HCT116 (cell line): Measurements from ENCODE around the gene AP1G1. TPM values are rescaled to one million over a fixed set of nuclear protein-coding genes. Genes with fewer than 3 reads are reported as not detected.

Experiments
- ATAC-seq: fragments of 200-7000 bp; cut with Tn5 transposase; 2 replicates; pipeline ENCODE4 v1.9.1; 2020; ENCODE audit warnings: mild to moderate bottlenecking, moderate library complexity
- BruUV-seq: library from RNA; stranded (reverse); fragments of 400-500 nt; replicated peaks from 2 replicates; lab custom pipeline; 2021; lab: Mats Ljungman, UMichigan
- CTCF ChIA-PET: fragments of 300-600 bp; sonication (Branson Sonifier 250); formaldehyde crosslinking; loops from one replicate; lab custom pipeline; 2021; ENCODE audit warnings: antibody characterized with exemption; lab: Charles Lee
- POLR2A ChIA-PET: fragments of 300-600, 350-600 bp; sonication (Branson Sonifier 250); formaldehyde crosslinking; loops from one replicate; lab custom pipeline; 2021; ENCODE audit warnings: antibody characterized with exemption; lab: Charles Lee
- RAD21 ChIA-PET, 2 experiments: fragments of 300-600 bp; sonication (Branson Sonifier 250); formaldehyde crosslinking; loops; one replicate each; lab custom pipeline; 2023; ENCODE audit warnings: low total read pairs in 2 of 2; ENCODE audit not compliant: uncharacterized antibody in 2 of 2, unreplicated experiment in 2 of 2, low non-redundant PET in 1 of 2; lab: Charles Lee
- DNase-seq: peaks from one replicate; pipeline ENCODE4 v3.0.0-alpha.2; 2010; ENCODE audit warnings: low read depth, low spot score
- H2AFZ ChIP-seq: fragments of 200-600 bp; shearing (Covaris generic), sonication (generic); 2 replicates; pipeline ENCODE4 v1.6.1; 2017; ENCODE audit warnings: low read depth, mixed run types, mixed read lengths, antibody characterized with exemption, low read length; ENCODE audit not compliant: poor library complexity, severe bottlenecking
- H3K27ac ChIP-seq: 2 replicates; pipeline ENCODE4 v1.5.1; 2012; ENCODE audit warnings: low read depth, low read length
- H3K27me3 ChIP-seq: fragments of 200-600 bp; sonication (generic); 2 replicates; pipeline ENCODE4 v1.6.1; 2016; ENCODE audit warnings: mixed run types, low read length, mixed read lengths; ENCODE audit not compliant: insufficient read depth
- H3K36me3 ChIP-seq, 2 experiments: fragments of 200-500 bp in 1 of 2; fragments of 200-600 bp in 1 of 2; sonication (Bioruptor generic) in 1 of 2; sonication (generic) in 1 of 2; 2 replicates each; pipeline versions ENCODE4 v1.5.1 to v1.6.1; 2014 to 2016; ENCODE audit warnings: low read length in 2 of 2, inconsistent platforms in 1 of 2, mixed read lengths in 1 of 2, mixed run types in 1 of 2; ENCODE audit not compliant: insufficient read depth in 2 of 2, control insufficient read depth in 1 of 2
- H3K4me1 ChIP-seq, 2 experiments: fragments of 200-600 bp in 1 of 2; sonication (generic) in 1 of 2; 2 replicates each; pipeline versions ENCODE4 v1.5.1 to v1.6.1; 2012 to 2017; ENCODE audit warnings: low read length in 2 of 2, inconsistent platforms in 1 of 2, mild to moderate bottlenecking in 1 of 2, mixed read lengths in 1 of 2, mixed run types in 1 of 2, moderate library complexity in 1 of 2; ENCODE audit not compliant: insufficient read depth in 2 of 2, control insufficient read depth in 1 of 2
- H3K4me2 ChIP-seq: fragments of 200-600 bp; sonication (generic); 2 replicates; pipeline ENCODE4 v1.6.1; 2017; ENCODE audit warnings: mixed run types, low read length, mixed read lengths
- H3K4me3 ChIP-seq, 2 experiments: fragments of 200-600 bp in 1 of 2; sonication (generic) in 1 of 2; replicated peaks in 1 of 2; 2 replicates each; pipeline ENCODE4 v1.5.1; 2011 to 2016; ENCODE audit warnings: low read length in 2 of 2, control low read depth in 1 of 2, low read depth in 1 of 2, mild to moderate bottlenecking in 1 of 2, mixed read lengths in 1 of 2, mixed run types in 1 of 2
- H3K79me2 ChIP-seq: fragments of 200-600 bp; sonication (generic); 2 replicates; pipeline ENCODE4 v1.6.1; 2017; ENCODE audit warnings: mild to moderate bottlenecking, mixed run types, low read length, moderate library complexity, mixed read lengths; ENCODE audit not compliant: insufficient read depth
- H3K9ac ChIP-seq: fragments of 200-600 bp; sonication (generic); 2 replicates; pipeline ENCODE4 v1.6.1; 2016; ENCODE audit warnings: low read length, mixed read lengths
- H3K9me2 ChIP-seq: fragments of 200-600 bp; sonication (generic), shearing (Covaris generic); 2 replicates; pipeline ENCODE4 v1.6.1; 2017; ENCODE audit warnings: mixed run types, mild to moderate bottlenecking, moderate library complexity; ENCODE audit not compliant: insufficient read depth
- H3K9me3 ChIP-seq, 2 experiments: fragments of 200-500 bp in 1 of 2; fragments of 200-600 bp in 1 of 2; sonication (Bioruptor generic) in 1 of 2; sonication (generic) in 1 of 2; 2 replicates each; pipeline ENCODE4 v1.6.1; 2014 to 2017; ENCODE audit warnings: low read length in 2 of 2, mixed read lengths in 2 of 2, inconsistent platforms in 1 of 2, low read depth in 1 of 2, mild to moderate bottlenecking in 1 of 2, mixed run types in 1 of 2, moderate library complexity in 1 of 2; ENCODE audit not compliant: control insufficient read depth in 1 of 2, insufficient read depth in 1 of 2
- H4K20me1 ChIP-seq: fragments of 200-600 bp; sonication (generic), shearing (Covaris generic); 2 replicates; pipeline ENCODE4 v1.6.1; 2017; ENCODE audit warnings: mixed run types, mild to moderate bottlenecking, moderate library complexity; ENCODE audit not compliant: insufficient read depth
- ATF3 ChIP-seq: IDR thresholded peaks from 2 replicates; pipeline ENCODE4 v1.6.1; 2012
- CBX3 ChIP-seq: IDR thresholded peaks from 2 replicates; pipeline ENCODE4 v1.6.1; 2012; ENCODE audit warnings: low read depth
- CTCF ChIP-seq, 3 experiments: fragments of 200-600 bp in 1 of 3; sonication (generic) in 1 of 3; IDR thresholded peaks in 2 of 3; conservative IDR thresholded peaks in 1 of 3; 2 replicates each; pipeline ENCODE4 v1.5.1; 2012 to 2017; ENCODE audit warnings: low read depth in 2 of 3, low read length in 2 of 3, antibody characterized with exemption in 1 of 3, borderline replicate concordance in 1 of 3, control low read depth in 1 of 3, mild to moderate bottlenecking in 1 of 3, mixed read lengths in 1 of 3, mixed run types in 1 of 3, moderate library complexity in 1 of 3; ENCODE audit not compliant: insufficient read depth in 1 of 3
- ELF1 ChIP-seq: IDR thresholded peaks from 2 replicates; pipeline ENCODE4 v1.6.1; 2012; ENCODE audit warnings: low read depth, borderline replicate concordance
- EZH2 ChIP-seq: fragments of 200-600 bp; sonication (generic); IDR thresholded peaks from 2 replicates; pipeline ENCODE4 v1.6.1; 2017; ENCODE audit warnings: antibody characterized with exemption, mixed run types
- EZH2phosphoT487 ChIP-seq: fragments of 200-600 bp; IDR thresholded peaks from 2 replicates; pipeline ENCODE4 v1.6.1; 2018; ENCODE audit warnings: antibody characterized with exemption, borderline replicate concordance
- JUND ChIP-seq: IDR thresholded peaks from 2 replicates; pipeline ENCODE4 v1.6.1; 2012
- POLR2A ChIP-seq: IDR thresholded peaks from 2 replicates; pipeline ENCODE4 v1.7.0; 2011; ENCODE audit warnings: borderline replicate concordance; ENCODE audit not compliant: insufficient read depth, insufficient read length; ENCODE audit errors: extremely low read depth
- REST ChIP-seq: IDR thresholded peaks from 2 replicates; pipeline ENCODE4 v1.6.1; 2012; ENCODE audit warnings: low read depth
- SP1 ChIP-seq: IDR thresholded peaks from 2 replicates; pipeline ENCODE4 v1.6.1; 2012; ENCODE audit warnings: low read depth
- SRF ChIP-seq: IDR thresholded peaks from 2 replicates; pipeline ENCODE4 v1.6.1; 2012; ENCODE audit warnings: low read depth
- ZBTB33 ChIP-seq: IDR thresholded peaks from 2 replicates; pipeline ENCODE4 v1.6.1; 2011; ENCODE audit warnings: mild to moderate bottlenecking, low read length, moderate library complexity; ENCODE audit not compliant: insufficient replicate concordance; ENCODE audit errors: extremely low read depth
- ZFX ChIP-seq: fragments of 450-650 bp; IDR thresholded peaks from 2 replicates; pipeline ENCODE4 v1.6.1; 2017
- intact Hi-C: fragments of 100-400 bp; cut with micrococcal nuclease; formaldehyde crosslinking; loops from 2 replicates; pipeline ENCODE4 v1.10.0; 2022
- total RNA-seq: library from RNA; stranded (reverse); gene quantifications from one replicate; pipeline ENCODE4 v1.2.1, GENCODE V29; 2021; ENCODE audit not compliant: unreplicated experiment

AP1G1 gene
- total RNA-seq, 1 experiment from 2014 or later, result 70.2 TPM

- ChIA-PET CTCF (no interaction called here), POLR2A (no interaction called here), RAD21 (no interaction called here)
- Histone ChIP-seq H3K4me3 (no peak overlapping the region), H2AFZ (no peak overlapping the region), H3K36me3 (no peaks in the 10 kb centered on the region; a peak in 1 of 4 replicates), H4K20me1 (no peaks in the 10 kb centered on the region), H3K79me2 (no peaks in the 10 kb centered on the region), H3K4me2 (no peak overlapping the region), H3K4me1 (no peaks in the 10 kb centered on the region), H3K27ac (no peak overlapping the region), H3K9ac (no peak overlapping the region), H3K9me3 (no peaks in the 10 kb centered on the region), H3K27me3 (no peaks in the 10 kb centered on the region), H3K9me2 (no peaks in the 10 kb centered on the region)
- BruUV-seq, result no TSS peak
- DNase-seq, result no peak
- TF ChIP-seq CBX3 (no peak), CTCF (IDR thresholded peaks at IDR 0.05 in 2 of 3, conservative IDR thresholded peaks at IDR 0.05 in 1 of 3; ENCODE audit: borderline replicate concordance in 1 of 3, insufficient read depth in 1 of 3, low read depth in 2 of 3, low read length in 2 of 3) (no peak), ELF1 (no peak), REST (no peak), EZH2phosphoT487 (no peak), ATF3 (no peak), SP1 (no peak), ZFX (no peak), SRF (no peak), EZH2 (no peak), POLR2A (no peak), JUND (no peak), ZBTB33 (no peak)
- intact Hi-C loops, result no loop called here
- ATAC-seq, result no peak
These were observed 115.5 kb downstream of the AP1G1 start for GRCh38 chr16:71693164-71693563.
